Kidney epithelial cell (primary cell): ENCODE results near the gene OTOP1. TPM values are rescaled to one million over a fixed set of nuclear protein-coding genes. Genes with fewer than 3 reads are reported as not detected.
"Not testable (repeated sequence)": the region's sequence is repeated elsewhere in the genome, so short reads cannot be mapped to it uniquely, and the experiment has no call there.

Source experiments
- DNase-seq: peaks from one replicate; pipeline ENCODE4 v3.0.0-alpha.2; 2010; ENCODE audit warnings: low read depth
- H3K27me3 ChIP-seq: 2 replicates; pipeline ENCODE4 v1.6.0; 2011; ENCODE audit warnings: low read length; ENCODE audit not compliant: control insufficient read depth, insufficient read depth
- H3K36me3 ChIP-seq: 2 replicates; pipeline ENCODE4 v1.5.1; 2011; ENCODE audit warnings: low read length; ENCODE audit not compliant: control insufficient read depth, insufficient read depth
- H3K4me3 ChIP-seq: 2 replicates; pipeline ENCODE4 v1.5.1; 2011; ENCODE audit warnings: low read depth, mild to moderate bottlenecking, control low read depth, low read length
- total RNA-seq: library from RNA; depleted of rRNA; stranded (reverse); fragments of >200 nt; gene quantifications from 2 replicates; pipeline ENCODE4 v1.2.3, GENCODE V29; 2015
- TF ChIP-seq, protein P1 (sequence below): IDR thresholded peaks from 2 replicates; pipeline ENCODE4 v1.5.1; 2011; ENCODE audit warnings: mild to moderate bottlenecking, moderate library complexity, low read length, control low read depth, inconsistent platforms; ENCODE audit not compliant: insufficient read depth, poor library complexity, severe bottlenecking

OTOP1 gene
- total RNA-seq, 1 donor from 2014 or later, result not detected

GRCh38 chr4:4256799-4257198 lies 30.1 kb upstream of the OTOP1 start:
- TF ChIP-seq, protein P1, sequence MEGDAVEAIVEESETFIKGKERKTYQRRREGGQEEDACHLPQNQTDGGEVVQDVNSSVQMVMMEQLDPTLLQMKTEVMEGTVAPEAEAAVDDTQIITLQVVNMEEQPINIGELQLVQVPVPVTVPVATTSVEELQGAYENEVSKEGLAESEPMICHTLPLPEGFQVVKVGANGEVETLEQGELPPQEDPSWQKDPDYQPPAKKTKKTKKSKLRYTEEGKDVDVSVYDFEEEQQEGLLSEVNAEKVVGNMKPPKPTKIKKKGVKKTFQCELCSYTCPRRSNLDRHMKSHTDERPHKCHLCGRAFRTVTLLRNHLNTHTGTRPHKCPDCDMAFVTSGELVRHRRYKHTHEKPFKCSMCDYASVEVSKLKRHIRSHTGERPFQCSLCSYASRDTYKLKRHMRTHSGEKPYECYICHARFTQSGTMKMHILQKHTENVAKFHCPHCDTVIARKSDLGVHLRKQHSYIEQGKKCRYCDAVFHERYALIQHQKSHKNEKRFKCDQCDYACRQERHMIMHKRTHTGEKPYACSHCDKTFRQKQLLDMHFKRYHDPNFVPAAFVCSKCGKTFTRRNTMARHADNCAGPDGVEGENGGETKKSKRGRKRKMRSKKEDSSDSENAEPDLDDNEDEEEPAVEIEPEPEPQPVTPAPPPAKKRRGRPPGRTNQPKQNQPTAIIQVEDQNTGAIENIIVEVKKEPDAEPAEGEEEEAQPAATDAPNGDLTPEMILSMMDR, result no peak
- H3K27me3 ChIP-seq, result no peaks in the 10 kb centered on the region
- DNase-seq, result no peak
- no peak overlapping the region for H3K4me3 ChIP-seq
- H3K36me3 ChIP-seq, result no peaks in the 10 kb centered on the region

DNA sequence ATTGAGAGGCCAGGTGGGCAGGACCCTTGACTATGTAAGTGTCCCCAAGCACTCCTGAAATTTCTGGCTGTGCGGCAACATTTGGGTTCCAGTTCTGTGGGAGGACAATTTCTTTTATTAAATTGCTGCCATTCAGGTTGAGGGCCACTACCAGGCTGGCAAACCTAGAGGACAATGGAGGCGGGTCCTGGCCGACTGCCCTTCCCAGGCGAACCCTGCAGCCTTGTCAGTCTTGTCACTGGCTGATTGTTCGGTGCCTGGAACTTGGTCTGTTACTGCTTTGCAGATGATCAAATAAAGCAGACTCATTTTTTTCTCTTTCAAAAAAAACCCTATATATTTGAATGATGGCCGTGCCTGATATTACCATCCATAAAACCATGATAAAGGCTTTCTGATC lies 27.9 kb upstream of the OTOP1 start:
- Histone ChIP-seq H3K27me3 (no peaks in the 10 kb centered on the region), H3K36me3 (no peaks in the 10 kb centered on the region), H3K4me3 (no peak overlapping the region)
- no peak for DNase-seq
- TF ChIP-seq, protein P1, result no peak

GRCh38 chr4:4254199-4254598 lies 27.5 kb upstream of the OTOP1 start:
- TF ChIP-seq, protein P1, result no peak
- Histone ChIP-seq H3K36me3 (no peaks in the 10 kb centered on the region), H3K4me3 (no peak overlapping the region), H3K27me3 (no peaks in the 10 kb centered on the region)
- no peak for DNase-seq

- Histone ChIP-seq H3K27me3 (no peaks in the 10 kb centered on the region), H3K4me3 (no peak overlapping the region), H3K36me3 (no peaks in the 10 kb centered on the region)
- TF ChIP-seq, protein P1, result no peak
- DNase-seq, result no peak
Measured at GRCh38 chr4:4249866-4250265, 23.1 kb upstream of the OTOP1 start.

DNA sequence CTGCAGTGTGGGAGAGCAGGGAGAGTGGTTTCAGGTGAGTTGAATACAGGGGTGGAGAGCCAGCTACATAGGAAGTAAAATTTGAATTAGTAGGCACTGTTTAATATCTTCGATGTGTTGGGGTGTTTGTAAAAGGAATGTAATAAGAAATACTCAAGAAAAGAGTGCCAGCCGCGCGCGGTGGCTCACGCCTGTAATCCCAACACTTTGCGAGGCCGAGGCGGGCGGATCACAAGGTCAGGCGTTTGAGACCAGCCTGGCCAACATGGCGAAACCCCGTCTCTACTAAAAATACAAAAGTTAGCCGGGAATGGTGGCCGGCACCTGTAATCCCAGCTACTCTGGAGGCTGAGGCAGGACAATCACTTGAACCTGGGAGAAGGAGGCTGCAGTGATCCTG lies 22.6 kb upstream of the OTOP1 start:
- H3K27me3 ChIP-seq, DNase-seq, H3K36me3 ChIP-seq, H3K4me3 ChIP-seq: not testable (repeated sequence)

DNA sequence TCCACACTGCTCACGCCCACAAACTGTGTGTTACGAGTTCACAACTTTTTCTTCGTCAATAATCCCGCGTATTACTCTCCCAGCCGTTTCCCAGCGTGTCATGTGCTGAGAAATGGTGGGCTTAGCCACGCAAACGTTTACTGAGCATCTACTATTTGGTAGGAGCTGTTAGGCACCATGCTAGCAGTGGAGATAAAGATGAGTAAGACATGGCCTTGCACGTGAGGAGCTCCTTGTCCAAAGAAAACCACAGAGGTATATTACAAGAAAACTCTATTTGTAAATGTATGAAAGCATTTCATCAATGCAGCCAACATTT lies 22.1 kb upstream of the OTOP1 start:
- TF ChIP-seq, protein P1, result no peak
- Histone ChIP-seq H3K27me3 (no peaks in the 10 kb centered on the region), H3K36me3 (no peaks in the 10 kb centered on the region), H3K4me3 (peak overlapping the region; percentile 83)
- DNase-seq, result no peak
